PC-3 (cell line): ENCODE data around the gene C1QTNF3.
"Not testable (repeated sequence)": the region's sequence is repeated elsewhere in the genome, so short reads cannot be mapped to it uniquely, and the experiment has no call there.

Experiments used
- CTCF ChIP-seq: fragments of 300-600 bp; sonication (generic); conservative IDR thresholded peaks from 2 replicates; pipeline ENCODE4 v1.5.1; 2017; ENCODE audit warnings: antibody characterized with exemption, low read depth, mild to moderate bottlenecking, low read length
- EZH2phosphoT487 ChIP-seq: fragments of 300-600 bp; sonication (generic); IDR thresholded peaks from 2 replicates; pipeline ENCODE4 v1.6.1; 2018; ENCODE audit warnings: mild to moderate bottlenecking, antibody characterized with exemption, low read length, borderline replicate concordance

GRCh38 chr5:34083898-34084297, 40.9 kb upstream of the C1QTNF3 start:
- TF ChIP-seq CTCF, EZH2phosphoT487: not testable (repeated sequence)
